Common myeloid progenitor, CD34-positive (primary cell): ENCODE data around the gene BFSP2.
"Not testable (repeated sequence)": the region's sequence is repeated elsewhere in the genome, so short reads cannot be mapped to it uniquely, and the experiment has no call there.

ENCODE experiments used
- CTCF ChIA-PET: fragments of 350-600 bp; sonication (Branson Sonifier 250); formaldehyde crosslinking; loops from one replicate; lab custom pipeline; 2021; ENCODE audit warnings: antibody characterized with exemption; lab: Charles Lee
- POLR2A ChIA-PET: fragments of 350-600 bp; sonication (Branson Sonifier 250); formaldehyde crosslinking; loops from one replicate; lab custom pipeline; 2021; ENCODE audit warnings: antibody characterized with exemption; lab: Charles Lee
- DNase-seq, 3 donors: peaks; one replicate each; pipeline versions ENCODE4 v3.0.0 to v3.0.0-alpha.2; 2013
- H3K27ac ChIP-seq, 2 experiments: 1 replicate in 1 of 2; 2 replicates in 1 of 2; pipeline ENCODE4 v1.7.0; 2013; ENCODE audit warnings: inconsistent platforms in 2 of 2, low read length in 2 of 2, mild to moderate bottlenecking in 2 of 2, low read depth in 1 of 2, moderate library complexity in 1 of 2; ENCODE audit not compliant: severe bottlenecking in 2 of 2, insufficient read depth in 1 of 2, poor library complexity in 1 of 2
- H3K27me3 ChIP-seq, 5 experiments: replicated peaks in 2 of 5; 1 replicate in 3 of 5; 2 replicates in 2 of 5; pipeline versions ENCODE4 v1.6.1 to v1.7.0; 2013; ENCODE audit warnings: low read length in 4 of 5, mild to moderate bottlenecking in 2 of 5, moderate library complexity in 2 of 5, inconsistent platforms in 1 of 5; ENCODE audit not compliant: insufficient read depth in 5 of 5, control insufficient read depth in 4 of 5
- H3K36me3 ChIP-seq, 4 experiments: 1 replicate in 2 of 4; 2 replicates in 2 of 4; pipeline versions ENCODE4 v1.6.1 to v1.7.0; 2013; ENCODE audit warnings: low read length in 3 of 4, control low read depth in 1 of 4, mild to moderate bottlenecking in 1 of 4; ENCODE audit not compliant: control insufficient read depth in 4 of 4, insufficient read depth in 4 of 4
- H3K4me1 ChIP-seq, 4 experiments: 1 replicate in 3 of 4; 2 replicates in 1 of 4; pipeline versions ENCODE4 v1.6.1 to v1.7.1; 2013; ENCODE audit warnings: low read length in 3 of 4, mild to moderate bottlenecking in 3 of 4, control low read depth in 1 of 4, inconsistent platforms in 1 of 4, moderate library complexity in 1 of 4; ENCODE audit not compliant: control insufficient read depth in 4 of 4, insufficient read depth in 4 of 4; ENCODE audit errors: control extremely low read depth in 1 of 4
- H3K4me3 ChIP-seq, 7 experiments: 1 replicate in 4 of 7; 2 replicates in 3 of 7; pipeline versions ENCODE4 v1.5.1 to v1.7.0; 2013; ENCODE audit warnings: mild to moderate bottlenecking in 7 of 7, low read length in 6 of 7, moderate library complexity in 6 of 7, inconsistent platforms in 2 of 7, low read depth in 2 of 7, control low read depth in 1 of 7; ENCODE audit not compliant: insufficient read depth in 4 of 7, control insufficient read depth in 1 of 7; ENCODE audit errors: extremely low read depth in 1 of 7
- H3K9me3 ChIP-seq, 5 experiments: 1 replicate in 4 of 5; 2 replicates in 1 of 5; pipeline versions ENCODE4 v1.6.1 to v1.7.1; 2013; ENCODE audit warnings: low read length in 4 of 5, mild to moderate bottlenecking in 2 of 5, inconsistent platforms in 1 of 5, low read depth in 1 of 5, moderate library complexity in 1 of 5; ENCODE audit not compliant: control insufficient read depth in 4 of 5, insufficient read depth in 2 of 5; ENCODE audit errors: control extremely low read depth in 1 of 5
- WGBS: methylation state at CpG from one replicate; pipeline ENCODE4 v1.1.5; 2013; ENCODE audit not compliant: insufficient coverage; 5-methylcytosine and 5-hydroxymethylcytosine counted together

Gene BFSP2

GRCh38 chr3:133479895-133480669 is 80.2 kb downstream of the BFSP2 start:
- WGBS: 95% methylated on average over 7 of the region's 7 CpGs

GRCh38 chr3:133482474-133482873 is 82.6 kb downstream of the BFSP2 start:
- WGBS: no CpG with 5 or more reads among the region's 5 CpGs
- H3K4me1 ChIP-seq, H3K36me3 ChIP-seq, POLR2A ChIA-PET, H3K27me3 ChIP-seq, H3K4me3 ChIP-seq, H3K27ac ChIP-seq, CTCF ChIA-PET, DNase-seq: not testable (repeated sequence)
- H3K9me3 ChIP-seq: peaks cover 3 to 14% (median 11%) of the 10 kb centered on the region in 5 experiments

More at GRCh38 chr3:133479895-133480669, 80.2 kb downstream of the BFSP2 start:
- H3K4me1 ChIP-seq: peaks cover 0 to 4% (median 1%) of the 10 kb centered on the region in 4 experiments
- H3K9me3 ChIP-seq: peaks cover 0 to 5% (median 0%) of the 10 kb centered on the region in 5 experiments
- DNase-seq: no peak
- CTCF ChIA-PET: interaction anchor here (0.6 to 1.4 kb wide), 3 partner anchors 15 to 446 kb away, joined by 3 read pairs; no protein-coding TSS in a partner anchor
- no peak overlapping the region for H3K27ac ChIP-seq
- no peaks in the 10 kb centered on the region for H3K27me3 ChIP-seq
- no peaks in the 10 kb centered on the region for H3K36me3 ChIP-seq
- POLR2A ChIA-PET: no interaction called here
- no peak overlapping the region for H3K4me3 ChIP-seq

- peak overlapping the region in 1 of 7 experiments; percentile 1 for H3K4me3 ChIP-seq
- H3K36me3 ChIP-seq: no peaks in the 10 kb centered on the region
- ChIA-PET CTCF (interaction anchor here (1.0 to 1.8 kb wide), 5 partner anchors 18 to 113 kb away, joined by 3 to 5 read pairs (median 4); no protein-coding TSS in a partner anchor), POLR2A (no interaction called here)
- no peak for DNase-seq
- H3K9me3 ChIP-seq: peaks cover 3 to 14% (median 11%) of the 10 kb centered on the region in 5 experiments
- no peak overlapping the region for H3K27ac ChIP-seq
- no peaks in the 10 kb centered on the region for H3K27me3 ChIP-seq
- WGBS: 94% methylated on average over 2 of the region's 5 CpGs
- no peaks in the 10 kb centered on the region for H3K4me1 ChIP-seq
Observed at GRCh38 chr3:133486658-133487057, 86.8 kb downstream of the BFSP2 start.

GRCh38 chr3:133487204-133487603 is 87.3 kb downstream of the BFSP2 start:
- DNase-seq: no peak
- Histone ChIP-seq H3K4me1 (no peaks in the 10 kb centered on the region), H3K9me3 (peaks cover 3 to 14% (median 11%) of the 10 kb centered on the region in 5 experiments), H3K36me3 (no peaks in the 10 kb centered on the region), H3K27me3 (no peaks in the 10 kb centered on the region), H3K27ac (no peak overlapping the region), H3K4me3 (no peak overlapping the region)
- POLR2A ChIA-PET: no interaction called here
- whole genome bisulfite sequencing: 100% methylated on average over 4 of the region's 4 CpGs
- CTCF ChIA-PET: interaction anchor here (1.0 to 1.8 kb wide), 6 partner anchors 19 to 112 kb away, joined by 3 to 5 read pairs (median 4); no protein-coding TSS in a partner anchor

- CTCF ChIA-PET: interaction anchor here (1.0 to 1.9 kb wide), 11 partner anchors 13 to 762 kb away, joined by 3 to 8 read pairs (median 5); no protein-coding TSS in a partner anchor
- Histone ChIP-seq H3K36me3 (no peaks in the 10 kb centered on the region), H3K9me3 (peaks cover 3 to 14% (median 11%) of the 10 kb centered on the region in 5 experiments), H3K27me3 (no peaks in the 10 kb centered on the region), H3K27ac (no peak overlapping the region), H3K4me1 (no peaks in the 10 kb centered on the region), H3K4me3 (no peak overlapping the region)
- POLR2A ChIA-PET: no interaction called here
- peak; percentile 58 to 70 (median 61) for DNase-seq
- 100% methylated on average over 1 of the region's 1 CpG for WGBS
Observed at GRCh38 chr3:133487920-133488540, 88.2 kb downstream of the BFSP2 start.

- CTCF ChIA-PET: interaction anchor here (1.0 to 1.9 kb wide), 7 partner anchors 12 to 763 kb away, joined by 3 to 8 read pairs (median 6); no protein-coding TSS in a partner anchor
- 100% methylated on average over 2 of the region's 3 CpGs for WGBS
- H3K9me3 ChIP-seq: peaks cover 3 to 14% (median 11%) of the 10 kb centered on the region in 5 experiments
- no peaks in the 10 kb centered on the region for H3K4me1 ChIP-seq
- no peak overlapping the region for H3K4me3 ChIP-seq
- no peak for DNase-seq
- no peak overlapping the region for H3K27ac ChIP-seq
- H3K27me3 ChIP-seq: no peaks in the 10 kb centered on the region
- POLR2A ChIA-PET: interaction anchor here (0.7 to 1.2 kb wide), 2 partner anchors 84 to 216 kb away, joined by 4 to 5 read pairs; partner anchors contain the start of gene CDV3
- no peaks in the 10 kb centered on the region for H3K36me3 ChIP-seq
Observed at GRCh38 chr3:133488785-133489367, 89.0 kb downstream of the BFSP2 start.
